HG02623 (cell line): Measurements from ENCODE around the gene ARID1B.

ENCODE experiments used
- ATAC-seq: cut with Tn5 transposase; IDR thresholded peaks from one replicate; pipeline ENCODE4 v1.9.1; 2021; ENCODE audit warnings: moderate library complexity; ENCODE audit not compliant: unreplicated experiment

Gene ARID1B

GRCh38 chr6:157090736-157091135, 313.6 kb downstream of the ARID1B start:
- ATAC-seq, result no peak

GRCh38 chr6:157091243-157091642, 314.1 kb downstream of the ARID1B start:
- ATAC-seq, result no peak

GRCh38 chr6:157091856-157092460, 314.8 kb downstream of the ARID1B start:
- ATAC-seq, result no peak

GRCh38 chr6:157092736-157093135, 315.6 kb downstream of the ARID1B start:
- ATAC-seq, result no peak

DNA sequence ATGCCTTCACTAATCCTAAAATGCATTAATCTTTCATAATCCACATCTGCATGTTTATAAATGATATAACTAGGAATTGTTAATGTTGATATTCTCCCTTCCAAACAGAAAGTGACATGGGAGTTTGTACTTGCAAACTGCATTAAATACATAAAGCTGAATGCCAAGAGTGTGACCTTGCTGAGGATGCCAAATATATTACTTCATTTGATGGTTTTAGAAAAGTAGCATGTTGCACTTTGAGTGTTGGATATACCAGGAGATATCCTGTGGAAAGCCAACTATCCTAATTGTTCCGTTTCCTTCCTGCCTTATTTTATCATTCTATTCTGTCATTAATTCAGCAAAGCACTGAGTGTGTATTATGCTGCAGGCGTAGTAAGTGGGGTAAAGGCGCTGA, 316.4 kb downstream of the ARID1B start:
- ATAC-seq, result no peak

DNA sequence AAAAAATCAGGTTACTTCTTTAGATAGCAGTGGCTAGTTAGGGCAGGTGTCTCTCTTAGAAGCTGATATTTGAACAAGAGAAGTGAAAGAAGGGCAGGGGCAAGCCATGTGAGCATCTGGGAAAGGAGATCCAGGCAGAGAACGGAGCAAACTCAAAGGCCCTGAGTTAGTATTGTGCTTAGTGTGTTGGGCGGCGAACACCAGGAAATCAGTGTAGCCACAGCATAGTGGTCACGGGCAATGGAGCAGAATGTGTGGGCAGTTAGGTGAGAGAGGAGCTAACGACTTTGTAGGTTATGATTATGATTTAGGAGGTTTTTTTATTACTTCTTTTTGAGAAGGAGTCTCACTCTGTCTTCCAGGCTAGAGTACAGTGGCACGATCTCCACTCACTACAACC, 316.9 kb downstream of the ARID1B start:
- peak; percentile 73 for ATAC-seq

- ATAC-seq, result no peak
Observed at GRCh38 chr6:157095084-157095483, 317.9 kb downstream of the ARID1B start.

- ATAC-seq, result no peak
Observed at GRCh38 chr6:157095569-157095968, 318.4 kb downstream of the ARID1B start.

GRCh38 chr6:157096105-157096504, 318.9 kb downstream of the ARID1B start:
- ATAC-seq, result no peak

DNA sequence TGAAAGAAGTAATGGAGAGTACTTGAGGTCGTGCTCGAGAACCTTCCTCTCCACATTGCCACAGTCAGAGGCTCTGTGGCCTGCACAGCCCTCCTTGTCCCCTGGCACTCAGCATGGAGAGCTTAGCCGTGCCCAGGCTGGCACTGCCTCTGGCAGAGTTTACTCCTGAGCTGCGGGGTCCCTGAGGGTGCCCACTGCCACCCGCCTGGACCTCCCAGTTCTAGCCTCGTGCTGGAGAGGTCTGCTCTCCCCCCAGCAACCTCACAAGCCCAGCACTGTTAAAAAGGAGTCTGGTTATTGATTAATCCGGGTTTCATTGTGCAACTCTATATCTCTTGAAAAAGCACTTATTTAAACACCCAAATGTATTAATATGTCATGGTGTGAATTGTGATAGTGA, 319.3 kb downstream of the ARID1B start:
- ATAC-seq, result no peak

GRCh38 chr6:157097255-157097955, 320.2 kb downstream of the ARID1B start:
- no peak for ATAC-seq

DNA sequence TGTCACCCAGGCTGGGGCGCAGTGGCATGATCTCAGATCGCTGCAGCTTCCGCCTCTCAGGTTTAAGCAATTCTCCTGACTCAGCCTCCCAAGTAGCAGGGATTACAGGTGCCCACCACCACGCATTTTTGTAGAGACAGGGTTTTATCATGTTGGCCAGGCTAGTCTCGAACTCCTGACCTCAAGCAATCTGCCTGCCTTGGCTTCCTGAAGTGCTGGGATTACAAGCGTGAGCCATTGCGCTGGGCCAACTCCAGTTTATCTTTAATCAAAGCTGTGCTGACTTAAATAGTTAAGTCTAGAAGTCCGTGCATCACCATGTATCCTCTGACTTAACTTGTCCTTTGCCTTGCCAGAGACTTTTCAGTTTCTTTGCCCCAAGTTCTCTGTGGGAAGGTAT, 321.8 kb downstream of the ARID1B start:
- ATAC-seq, result no peak

DNA sequence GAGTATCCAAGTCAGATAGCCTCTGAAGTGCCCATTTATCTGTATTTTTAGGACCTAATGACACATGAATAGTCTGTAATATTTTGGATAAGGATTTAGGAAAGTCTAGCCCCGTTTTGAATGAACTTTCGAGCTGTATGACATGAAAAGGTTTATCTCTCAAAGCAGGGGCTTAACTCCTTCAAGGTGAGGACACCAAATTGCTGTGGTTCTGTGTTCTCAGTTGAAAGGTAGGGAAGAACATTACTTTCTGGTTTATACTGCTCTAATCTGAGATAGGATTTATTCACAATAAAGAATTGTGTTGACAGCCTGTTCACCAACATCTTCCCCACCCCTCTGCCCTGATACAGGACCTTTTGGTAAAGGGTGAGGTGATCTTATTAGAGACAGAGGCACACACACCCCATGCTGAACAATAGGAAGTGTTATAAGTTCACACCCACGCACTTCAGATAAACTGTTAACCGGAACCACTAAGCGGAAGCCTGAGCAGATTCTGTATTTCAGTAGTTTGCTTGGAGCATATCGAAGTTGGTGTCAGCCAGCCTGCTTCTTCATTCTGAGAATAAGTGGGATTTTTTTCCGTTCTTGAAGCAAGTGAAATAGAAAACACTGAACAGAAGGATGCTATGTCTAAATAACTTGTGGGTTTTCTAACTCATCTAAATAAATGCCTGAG, 322.9 kb downstream of the ARID1B start:
- ATAC-seq, result peak; percentile 97

- ATAC-seq, result no peak
Observed at GRCh38 chr6:157101166-157101565, 324.0 kb downstream of the ARID1B start.

GRCh38 chr6:157104803-157105202, 327.6 kb downstream of the ARID1B start:
- no peak for ATAC-seq

- no peak for ATAC-seq
Observed at GRCh38 chr6:157106487-157106886, 329.3 kb downstream of the ARID1B start.

DNA sequence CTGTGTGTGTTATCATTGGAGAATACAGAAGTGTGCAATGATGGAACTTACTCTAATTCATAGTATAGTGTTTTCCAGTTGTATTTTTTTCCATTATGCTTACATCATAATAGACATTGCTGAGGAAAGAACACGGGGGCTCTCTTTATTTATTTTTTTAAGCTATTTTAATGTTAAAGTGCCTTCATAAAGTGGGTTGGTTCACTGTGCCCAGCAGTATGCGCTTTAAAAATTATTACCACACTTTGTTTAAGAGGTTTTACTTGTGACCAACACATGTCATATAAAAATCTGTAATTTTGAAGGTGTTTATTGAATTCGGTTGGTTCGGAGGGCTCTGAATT, 330.4 kb downstream of the ARID1B start:
- no peak for ATAC-seq

GRCh38 chr6:157107915-157108651, 330.9 kb downstream of the ARID1B start:
- no peak for ATAC-seq

- ATAC-seq, result no peak
Observed at GRCh38 chr6:157108923-157109322, 331.7 kb downstream of the ARID1B start.

DNA sequence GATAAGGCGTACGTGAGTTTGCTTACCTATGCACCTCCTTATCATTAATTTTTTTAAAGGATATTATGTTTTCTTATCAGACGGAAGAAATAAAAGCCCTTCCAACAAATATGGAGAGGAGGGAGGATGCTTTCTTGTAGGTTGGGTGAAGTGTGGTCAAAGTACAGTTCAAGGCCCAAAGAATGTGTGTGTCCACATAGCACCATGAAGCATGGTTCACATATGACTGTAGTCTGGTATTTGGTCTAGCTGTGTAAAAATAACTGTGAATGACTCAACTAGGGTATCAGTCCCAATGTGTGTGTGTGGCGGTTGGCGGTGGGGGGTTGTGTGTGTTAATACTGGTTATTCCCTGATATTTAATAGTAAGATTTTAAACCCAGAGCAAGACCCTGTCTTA, 333.4 kb downstream of the ARID1B start:
- ATAC-seq, result no peak

- no peak for ATAC-seq
Observed at GRCh38 chr6:157113389-157113788, 336.2 kb downstream of the ARID1B start.

- no peak for ATAC-seq
Observed at GRCh38 chr6:157116426-157116825, 339.2 kb downstream of the ARID1B start.
